Activated T-cell treated with anti-CD3 and anti-CD28 coated beads for 1 hour (primary cell): ENCODE data around the gene CHST3.
"Not testable (repeated sequence)": the region's sequence is repeated elsewhere in the genome, so short reads cannot be mapped to it uniquely, and the experiment has no call there.

ENCODE experiments used
- DNase-seq: peaks from one replicate; pipeline ENCODE4 v3.0.0-alpha.2; 2020; ENCODE audit warnings: low read depth

Gene CHST3

GRCh38 chr10:71950683-71951082 lies 13.5 kb upstream of the CHST3 start:
- no peak for DNase-seq

- DNase-seq = no peak
Observed at GRCh38 chr10:71952745-71953144, 11.4 kb upstream of the CHST3 start.

- no peak for DNase-seq
Observed at GRCh38 chr10:71957546-71958275, 6.5 kb upstream of the CHST3 start.

- no peak for DNase-seq
Observed at GRCh38 chr10:71959526-71959925, 4.7 kb upstream of the CHST3 start.

- DNase-seq = no peak
Observed at GRCh38 chr10:71961831-71962230, 2.4 kb upstream of the CHST3 start.

- no peak for DNase-seq
Observed at GRCh38 chr10:71962901-71963300, 1.3 kb upstream of the CHST3 start.

GRCh38 chr10:71963351-71964097 lies 671 bp upstream of the CHST3 start:
- no peak for DNase-seq

GRCh38 chr10:71964743-71965515 lies 734 bp downstream of the CHST3 start:
- DNase-seq = peak; percentile 27

- no peak for DNase-seq
Observed at GRCh38 chr10:71965623-71966022, 1.4 kb downstream of the CHST3 start.

- DNase-seq = no peak
Observed at GRCh38 chr10:71966046-71967004, 2.1 kb downstream of the CHST3 start.

GRCh38 chr10:71967958-71968357 lies 3.8 kb downstream of the CHST3 start:
- not testable (repeated sequence) for DNase-seq

- no peak for DNase-seq
Observed at GRCh38 chr10:71968553-71969474, 4.6 kb downstream of the CHST3 start.

- no peak for DNase-seq
Observed at GRCh38 chr10:71969929-71970328, 5.7 kb downstream of the CHST3 start.

GRCh38 chr10:71970331-71970730 lies 6.1 kb downstream of the CHST3 start:
- no peak for DNase-seq

- DNase-seq = no peak
Observed at GRCh38 chr10:71970869-71971268, 6.7 kb downstream of the CHST3 start.

GRCh38 chr10:71971311-71971731 lies 7.1 kb downstream of the CHST3 start:
- DNase-seq = no peak

GRCh38 chr10:71971769-71972555 lies 7.8 kb downstream of the CHST3 start:
- no peak for DNase-seq

- no peak for DNase-seq
Observed at GRCh38 chr10:71972746-71973695, 8.8 kb downstream of the CHST3 start.
